C4-2B (cell line): ENCODE data around the gene FAM83E.
A peak's percentile ranks its signal among the peaks of the same experiment; 100 is the strongest.

ENCODE experiments used
- H3K27ac ChIP-seq: fragments of 450-650 bp; 2 replicates; pipeline ENCODE4 v1.5.1; 2017
- ZFX ChIP-seq: fragments of 450-650 bp; IDR thresholded peaks from 2 replicates; pipeline ENCODE4 v1.6.1; 2017
- TF ChIP-seq, protein P1 (sequence below): fragments of 450-650 bp; conservative IDR thresholded peaks from 2 replicates; pipeline ENCODE4 v1.5.1; 2017; ENCODE audit warnings: mild to moderate bottlenecking

FAM83E gene

DNA sequence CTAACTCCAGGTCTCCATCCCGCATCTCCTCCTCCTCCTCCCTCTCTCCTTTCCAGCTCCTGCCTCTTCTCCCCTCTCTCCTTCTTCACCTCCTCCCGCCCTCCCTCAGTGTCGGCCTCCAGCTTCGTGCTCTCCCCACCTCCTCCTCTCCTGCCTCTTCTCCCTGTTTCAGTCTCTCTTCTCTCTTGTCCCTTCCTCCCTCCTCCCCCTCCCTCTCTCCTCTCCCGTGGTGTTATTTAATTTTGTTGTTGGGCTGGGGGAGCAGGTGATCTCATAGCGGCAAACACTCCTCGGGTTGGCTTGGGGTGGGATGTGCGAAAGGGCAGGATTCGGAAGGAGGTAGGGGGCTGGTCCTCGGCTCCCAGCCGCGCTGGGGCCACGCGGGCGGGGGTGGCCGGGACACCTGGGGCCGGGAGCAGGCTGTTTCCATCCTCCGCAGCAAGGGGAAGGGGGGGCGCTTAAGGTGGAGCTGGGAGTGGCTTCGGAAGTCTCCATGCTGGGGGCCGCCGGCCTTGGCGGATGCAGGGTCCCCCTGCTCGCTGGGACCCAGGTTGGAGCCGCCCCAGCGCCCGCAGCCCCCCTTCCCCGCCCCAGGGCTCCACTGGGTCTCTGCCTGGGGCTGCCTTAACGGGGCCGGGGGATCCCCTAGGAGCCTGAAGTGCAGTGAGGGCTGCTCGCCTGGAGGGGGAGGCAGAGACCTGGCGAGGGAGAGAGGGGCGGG lies 31.3 kb upstream of the FAM83E start, which contains the start of gene CA11:
TSS of gene CA11 (minus strand) at position 187 of the 721 bp plus-strand sequence. CDS start 555 bp downstream, outside the sequence.
- TF ChIP-seq, protein P1, sequence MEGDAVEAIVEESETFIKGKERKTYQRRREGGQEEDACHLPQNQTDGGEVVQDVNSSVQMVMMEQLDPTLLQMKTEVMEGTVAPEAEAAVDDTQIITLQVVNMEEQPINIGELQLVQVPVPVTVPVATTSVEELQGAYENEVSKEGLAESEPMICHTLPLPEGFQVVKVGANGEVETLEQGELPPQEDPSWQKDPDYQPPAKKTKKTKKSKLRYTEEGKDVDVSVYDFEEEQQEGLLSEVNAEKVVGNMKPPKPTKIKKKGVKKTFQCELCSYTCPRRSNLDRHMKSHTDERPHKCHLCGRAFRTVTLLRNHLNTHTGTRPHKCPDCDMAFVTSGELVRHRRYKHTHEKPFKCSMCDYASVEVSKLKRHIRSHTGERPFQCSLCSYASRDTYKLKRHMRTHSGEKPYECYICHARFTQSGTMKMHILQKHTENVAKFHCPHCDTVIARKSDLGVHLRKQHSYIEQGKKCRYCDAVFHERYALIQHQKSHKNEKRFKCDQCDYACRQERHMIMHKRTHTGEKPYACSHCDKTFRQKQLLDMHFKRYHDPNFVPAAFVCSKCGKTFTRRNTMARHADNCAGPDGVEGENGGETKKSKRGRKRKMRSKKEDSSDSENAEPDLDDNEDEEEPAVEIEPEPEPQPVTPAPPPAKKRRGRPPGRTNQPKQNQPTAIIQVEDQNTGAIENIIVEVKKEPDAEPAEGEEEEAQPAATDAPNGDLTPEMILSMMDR, result peak; percentile 68
- TF ChIP-seq ZFX, result no peak
- H3K27ac ChIP-seq, result peak within 1 kb of the TSS; percentile 28

DNA sequence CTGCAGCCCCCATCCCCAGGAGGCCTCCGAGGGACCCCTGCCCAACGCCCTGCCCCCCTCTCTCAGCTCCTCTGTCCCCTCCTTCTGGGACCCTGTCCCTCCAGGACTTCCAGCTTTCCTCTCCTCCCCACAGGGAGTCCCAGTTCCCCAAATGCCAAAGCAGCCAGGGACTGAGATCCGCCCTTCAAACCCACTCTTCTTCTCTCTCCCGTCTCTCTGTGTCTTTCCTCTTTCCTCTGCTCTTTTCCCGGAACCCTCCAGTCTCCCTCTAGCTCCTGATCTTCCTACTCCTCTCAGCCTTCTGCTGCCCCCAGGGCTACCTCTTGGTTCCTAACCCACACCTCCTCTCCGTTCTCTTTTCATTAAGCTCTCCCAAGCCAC lies 30.7 kb upstream of the FAM83E start:
- TF ChIP-seq, protein P1, result no peak
- TF ChIP-seq ZFX, result no peak
- peak overlapping the region; percentile 28; the same call in 1 of the 2 replicates for H3K27ac ChIP-seq

DNA sequence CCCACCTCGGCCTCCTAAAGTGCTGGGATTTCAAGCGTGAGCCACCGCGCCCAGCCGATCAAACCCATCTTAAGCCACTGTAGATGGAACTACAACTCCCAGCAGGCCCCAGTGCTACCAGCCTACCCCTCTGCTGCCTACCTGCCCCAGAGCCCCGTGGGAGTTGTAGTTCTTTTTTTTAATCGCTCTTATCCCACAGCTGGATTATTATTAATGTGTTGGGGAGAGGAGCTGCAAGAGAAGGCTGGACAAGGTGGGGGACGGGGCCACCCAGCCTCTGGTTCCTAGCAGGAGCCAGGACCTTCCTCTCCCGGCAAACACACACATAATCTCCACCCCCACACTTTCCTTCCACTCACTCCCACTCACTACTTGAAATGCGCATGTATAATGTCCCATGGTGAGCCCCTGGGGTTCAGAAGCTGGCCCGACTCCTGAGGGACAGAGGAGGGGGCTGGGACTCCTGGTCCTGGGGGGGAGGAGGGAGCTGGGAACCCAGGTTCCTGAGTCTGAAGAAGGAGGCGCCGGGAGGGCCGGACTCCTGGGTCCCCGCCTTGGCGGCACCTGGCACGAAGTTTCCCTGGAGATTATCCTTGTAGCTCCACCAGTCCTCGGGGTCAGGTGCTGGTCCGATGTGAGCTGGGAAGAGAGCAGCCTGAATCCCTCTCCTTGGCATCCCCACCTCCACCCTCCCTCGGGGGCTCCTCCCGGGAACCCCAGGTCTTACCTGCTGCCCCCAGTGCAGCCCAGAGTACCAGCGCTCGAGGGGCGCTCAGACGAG lies 30.2 kb upstream of the FAM83E start:
- no peak overlapping the region for H3K27ac ChIP-seq
- TF ChIP-seq, protein P1, result no peak
- no peak for TF ChIP-seq ZFX

DNA sequence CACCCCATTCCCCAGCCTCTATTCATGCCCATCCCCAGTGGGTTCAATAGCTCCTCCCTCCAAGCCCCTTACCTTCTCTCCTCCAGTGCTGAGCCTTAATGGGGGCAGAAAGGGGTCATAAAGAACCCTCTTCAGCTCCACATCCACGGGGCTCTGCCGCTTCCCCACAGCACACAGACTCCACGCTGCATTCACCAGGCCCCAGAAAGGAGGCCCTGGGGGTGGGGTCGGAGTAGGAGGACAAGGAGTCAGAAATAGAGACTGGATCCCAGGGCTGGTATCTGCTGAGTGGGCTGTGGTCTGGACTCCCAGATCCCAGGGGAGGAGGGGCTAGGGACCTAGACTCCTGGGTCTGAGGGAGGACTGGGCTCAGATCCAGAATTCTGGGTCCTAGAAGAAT lies 29.5 kb upstream of the FAM83E start:
- no peak for TF ChIP-seq ZFX
- TF ChIP-seq, protein P1, result no peak
- no peak overlapping the region for H3K27ac ChIP-seq

DNA sequence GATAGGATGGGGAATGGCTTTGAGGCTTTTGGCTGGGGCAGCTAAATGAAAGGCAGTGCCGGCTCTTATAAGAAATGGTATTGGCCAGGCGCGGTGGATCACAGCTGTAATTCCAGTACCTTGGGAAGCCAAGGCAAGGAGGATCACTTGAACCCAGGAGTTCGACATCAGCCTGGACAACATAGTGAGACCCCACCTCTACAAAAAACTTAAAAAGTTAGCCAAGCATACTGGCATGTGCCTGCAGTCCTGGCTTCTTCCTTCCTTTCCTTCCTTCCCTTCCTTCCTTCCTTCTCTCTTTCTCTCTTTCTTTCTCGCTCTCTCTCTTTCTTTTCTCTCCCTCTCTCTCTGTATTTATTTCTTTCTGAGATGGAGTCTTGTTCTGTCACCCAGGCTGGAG lies 28.0 kb upstream of the FAM83E start:
- no peak for TF ChIP-seq ZFX
- TF ChIP-seq, protein P1, result no peak
- no peak overlapping the region for H3K27ac ChIP-seq

DNA sequence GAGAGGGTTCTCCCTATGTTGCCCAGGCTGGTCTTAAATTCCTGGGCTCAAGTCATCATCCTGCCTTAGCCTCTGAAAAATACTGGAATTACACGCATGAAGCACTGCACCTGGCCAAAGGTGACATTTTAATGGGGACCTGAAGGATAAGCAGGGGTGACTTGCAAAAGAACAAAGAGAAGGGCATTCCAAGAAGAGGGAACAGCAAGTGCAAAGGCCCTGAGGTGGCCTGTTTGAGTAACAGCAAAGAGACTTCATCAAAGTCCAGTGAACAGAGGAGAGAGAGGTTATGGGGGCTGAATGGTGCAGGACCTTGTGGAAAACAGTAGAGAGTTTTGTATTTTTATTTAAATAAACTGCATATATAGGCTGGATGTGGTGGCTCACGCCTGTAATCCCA lies 27.0 kb upstream of the FAM83E start:
- no peak overlapping the region for H3K27ac ChIP-seq
- TF ChIP-seq ZFX, result no peak
- TF ChIP-seq, protein P1, result no peak
